Measurements from ENCODE around the gene ROPN1L. TPM values are rescaled to one million over a fixed set of nuclear protein-coding genes. Genes with fewer than 3 reads are reported as not detected.
A peak's percentile ranks its signal among the peaks of the same experiment; 100 is the strongest.
"Not testable (repeated sequence)": the region's sequence is repeated elsewhere in the genome, so short reads cannot be mapped to it uniquely, and the experiment has no call there.

The ROPN1L gene
- total RNA-seq, 1 donor from 2014 or later: 0.45 TPM

- Mint-ChIP-seq H3K4me1 (peaks cover 32% of the 10 kb centered on the region), H3K27ac (no peak overlapping the region), H3K4me3 (no peak overlapping the region), H3K9me3 (peaks cover 7% of the 10 kb centered on the region), H3K36me3 (no peaks in the 10 kb centered on the region), H3K27me3 (ENCODE audit: low read depth) (no peaks in the 10 kb centered on the region)
- TF ChIP-seq CTCF (IDR thresholded peaks at IDR 0.05; ENCODE audit: unreplicated experiment): no peak
- no peak for DNase-seq (ENCODE audit: low spot score in 2 of 2, unreplicated experiment in 2 of 2)
Measured at GRCh38 chr5:10511741-10512640, 70.3 kb downstream of the ROPN1L start.

- TF ChIP-seq CTCF (IDR thresholded peaks at IDR 0.05; ENCODE audit: unreplicated experiment): no peak
- Mint-ChIP-seq H3K9me3 (peaks cover 7% of the 10 kb centered on the region), H3K4me3 (no peak overlapping the region), H3K4me1 (peaks cover 26% of the 10 kb centered on the region), H3K36me3 (no peaks in the 10 kb centered on the region), H3K27me3 (ENCODE audit: low read depth) (no peaks in the 10 kb centered on the region), H3K27ac (peak overlapping the region; percentile 79)
- no peak for DNase-seq (ENCODE audit: low spot score in 2 of 2, unreplicated experiment in 2 of 2)
Measured at GRCh38 chr5:10513501-10514442, 72.1 kb downstream of the ROPN1L start.

GRCh38 chr5:10514572-10514971 is 72.9 kb downstream of the ROPN1L start:
- H3K4me3 Mint-ChIP-seq; H3K27me3 Mint-ChIP-seq (ENCODE audit: low read depth); H3K9me3 Mint-ChIP-seq; DNase-seq (ENCODE audit: low spot score in 2 of 2, unreplicated experiment in 2 of 2); H3K36me3 Mint-ChIP-seq; H3K27ac Mint-ChIP-seq: not testable (repeated sequence)
- peaks cover 19% of the 10 kb centered on the region for H3K4me1 Mint-ChIP-seq

Small RNA genes lying within 50 kb of the gene (microRNA-seq; reads per million reads assigned to microRNA genes)
- gene MIR6131: not detected

Other genes with a start within 250 kb of the ROPN1L start
- 23.3 to 26.8 TPM (median 24.0 TPM) in 3 replicates for gene ATPSCKMT, start 192.0 kb upstream of the ROPN1L start, total RNA-seq
- 141 to 145 TPM (median 142 TPM) in 3 replicates for gene CCT5, start 191.6 kb upstream of the ROPN1L start, total RNA-seq
- 22.5 to 26.4 TPM (median 24.8 TPM) in 3 replicates for gene CMBL, start 134.0 kb upstream of the ROPN1L start, total RNA-seq
- gene MARCHF6, start 88.2 kb upstream of the ROPN1L start, total RNA-seq: 267 to 273 TPM (median 272 TPM) in 3 replicates
- 3.2 to 3.8 TPM (median 3.5 TPM) in 3 replicates for gene ANKRD33B, start 122.2 kb downstream of the ROPN1L start, total RNA-seq